LHCN-M2 (cell line): ENCODE measurements around the gene RASA4. TPM values are rescaled to one million over a fixed set of nuclear protein-coding genes. Genes with fewer than 3 reads are reported as not detected.
"Not testable (repeated sequence)": the region's sequence is repeated elsewhere in the genome, so short reads cannot be mapped to it uniquely, and the experiment has no call there.

ENCODE experiments used
- DNase-seq: peaks from one replicate; pipeline ENCODE4 v3.0.0-alpha.2; 2012; ENCODE audit warnings: low read depth
- total RNA-seq: library from RNA; depleted of rRNA; stranded (reverse); fragments of >200 nt; gene quantifications from 2 replicates; pipeline ENCODE4 v1.2.3, GENCODE V29; 2014; rRNA removed

The RASA4 gene
- total RNA-seq, 1 experiment from 2014 or later: 4.4 TPM

GRCh38 chr7:102544372-102544771, 72.2 kb downstream of the RASA4 start:
- not testable (repeated sequence) for DNase-seq

GRCh38 chr7:102543596-102543995, 73.0 kb downstream of the RASA4 start, which contains the start of gene UPK3BL2:
Gene UPK3BL2, minus strand, starts transcription at chr7:102543696. Its CDS starts 60 bp downstream, at chr7:102543636.
- not testable (repeated sequence) for DNase-seq

- not testable (repeated sequence) for DNase-seq
These were observed 73.8 kb downstream of the RASA4 start for GRCh38 chr7:102542771-102543170.

- DNase-seq: not testable (repeated sequence)
These were observed 74.5 kb downstream of the RASA4 start for GRCh38 chr7:102542083-102542482.

- not testable (repeated sequence) for DNase-seq
These were observed 76.0 kb downstream of the RASA4 start for GRCh38 chr7:102540604-102541003.

- not testable (repeated sequence) for DNase-seq
These were observed 81.4 kb downstream of the RASA4 start for GRCh38 chr7:102535062-102535615.

GRCh38 chr7:102532127-102532526, 84.4 kb downstream of the RASA4 start:
- not testable (repeated sequence) for DNase-seq

- not testable (repeated sequence) for DNase-seq
These were observed 85.0 kb downstream of the RASA4 start for GRCh38 chr7:102531583-102531982.

GRCh38 chr7:102527822-102528793, 88.4 kb downstream of the RASA4 start:
- DNase-seq: not testable (repeated sequence)

GRCh38 chr7:102527182-102527581, 89.4 kb downstream of the RASA4 start:
- not testable (repeated sequence) for DNase-seq

GRCh38 chr7:102524803-102525202, 91.8 kb downstream of the RASA4 start:
- not testable (repeated sequence) for DNase-seq

Other genes starting within 250 kb of the RASA4 start
- 26.1 and 32.1 TPM in 2 replicates for gene PRKRIP1, start 220.4 kb downstream of the RASA4 start, total RNA-seq
- gene ORAI2, start 183.2 kb downstream of the RASA4 start, total RNA-seq: 69.7 and 86.8 TPM in 2 replicates
- 20.4 and 25.5 TPM in 2 replicates for gene ALKBH4, start 151.9 kb downstream of the RASA4 start, total RNA-seq
- gene LRWD1, start 151.8 kb downstream of the RASA4 start, total RNA-seq: 58.7 and 79.6 TPM in 2 replicates
- gene POLR2J, start 137.8 kb downstream of the RASA4 start, total RNA-seq: 25.1 and 42.8 TPM in 2 replicates
- 0.40 and 1.2 TPM in 2 replicates for gene RASA4B, start 99.0 kb downstream of the RASA4 start, total RNA-seq
- 1.0 and 4.3 TPM in 2 replicates for gene UPK3BL2, start 73.1 kb downstream of the RASA4 start, total RNA-seq
- gene SPDYE2, start 65.5 kb downstream of the RASA4 start, total RNA-seq: not detected in 2 replicates
- gene POLR2J3, start 44.2 kb downstream of the RASA4 start, total RNA-seq: 18.5 and 24.8 TPM in 2 replicates
- gene UPK3BL1, start 26.0 kb upstream of the RASA4 start, total RNA-seq: 20.1 and 21.9 TPM in 2 replicates
- not detected in 2 replicates for gene SPDYE2B, start 33.6 kb upstream of the RASA4 start, total RNA-seq
- gene POLR2J2, start 54.9 kb upstream of the RASA4 start, total RNA-seq: 0.86 and 2.4 TPM in 2 replicates
- 10.8 and 13.6 TPM in 2 replicates for gene FAM185A, start 132.2 kb upstream of the RASA4 start, total RNA-seq